CD4-positive, alpha-beta memory T cell (primary cell): Measurements from ENCODE around the gene ELMO1. TPM values are rescaled to one million over a fixed set of nuclear protein-coding genes. Genes with fewer than 3 reads are reported as not detected.
A peak's percentile ranks its signal among the peaks of the same experiment; 100 is the strongest.

ENCODE experiments used
- CTCF ChIA-PET: fragments of 350-600 bp; sonication (Branson Sonifier 250); formaldehyde crosslinking; loops from one replicate; lab custom pipeline; 2021; ENCODE audit warnings: inconsistent platforms; ENCODE audit not compliant: partially characterized antibody; lab: Charles Lee
- POLR2A ChIA-PET: fragments of 350-600 bp; sonication (Branson Sonifier 250); formaldehyde crosslinking; loops from one replicate; lab custom pipeline; 2021; ENCODE audit not compliant: partially characterized antibody; lab: Charles Lee
- DNase-seq, 5 donors: peaks; one replicate each; pipeline versions ENCODE4 v3.0.0 to v3.0.0-alpha.2; 2020 to 2022; ENCODE audit warnings: mixed read lengths in 1 of 5
- H3K27ac ChIP-seq: one replicate; pipeline ENCODE4 v1.7.0; 2013; ENCODE audit warnings: low read depth, low read length
- H3K27me3 ChIP-seq: 2 replicates; pipeline ENCODE4 v1.7.0; 2013; ENCODE audit warnings: mild to moderate bottlenecking, low read length, moderate library complexity; ENCODE audit not compliant: insufficient read depth
- H3K36me3 ChIP-seq: 2 replicates; pipeline ENCODE4 v1.7.0; 2013; ENCODE audit warnings: mild to moderate bottlenecking, low read length, moderate library complexity; ENCODE audit not compliant: insufficient read depth
- H3K4me1 ChIP-seq: 2 replicates; pipeline ENCODE4 v1.7.0; 2013; ENCODE audit warnings: mild to moderate bottlenecking, low read length, moderate library complexity; ENCODE audit not compliant: insufficient read depth
- H3K4me3 ChIP-seq, 2 donors: one replicate each; pipeline ENCODE4 v1.7.0; 2013; ENCODE audit warnings: low read length in 2 of 2, mild to moderate bottlenecking in 1 of 2
- H3K9me3 ChIP-seq, 2 donors: one replicate each; pipeline ENCODE4 v1.7.0; 2013; ENCODE audit warnings: low read length in 2 of 2, control low read depth in 1 of 2; ENCODE audit not compliant: control insufficient read depth in 1 of 2
- H3K27ac Mint-ChIP-seq, 7 donors: one replicate each; pipeline ENCODE4 v1.8.0; 2020 to 2021; ENCODE audit warnings: mixed read lengths in 7 of 7, mild to moderate bottlenecking in 6 of 7, inconsistent platforms in 3 of 7, moderate library complexity in 3 of 7
- H3K27me3 Mint-ChIP-seq, 2 donors: one replicate each; pipeline ENCODE4 v1.8.0; 2020 to 2021; ENCODE audit warnings: mixed read lengths in 2 of 2
- H3K36me3 Mint-ChIP-seq, 2 donors: one replicate each; pipeline ENCODE4 v1.8.0; 2020 to 2021; ENCODE audit warnings: mixed read lengths in 2 of 2, inconsistent platforms in 1 of 2, mild to moderate bottlenecking in 1 of 2
- H3K4me1 Mint-ChIP-seq, 4 donors: one replicate each; pipeline ENCODE4 v1.8.0; 2020 to 2021; ENCODE audit warnings: mixed read lengths in 4 of 4, mild to moderate bottlenecking in 1 of 4
- H3K4me3 Mint-ChIP-seq, 8 donors: one replicate each; pipeline ENCODE4 v1.8.0; 2020 to 2021; ENCODE audit warnings: mixed read lengths in 8 of 8, mild to moderate bottlenecking in 7 of 8, moderate library complexity in 6 of 8, inconsistent platforms in 3 of 8
- H3K9me3 Mint-ChIP-seq, 8 donors: one replicate each; pipeline ENCODE4 v1.8.0; 2020 to 2021; ENCODE audit warnings: mixed read lengths in 8 of 8, mild to moderate bottlenecking in 5 of 8, inconsistent platforms in 3 of 8, moderate library complexity in 1 of 8
- intact Hi-C: fragments of 100-400 bp; cut with micrococcal nuclease; formaldehyde crosslinking; loops from one replicate; pipeline ENCODE4 v1.15.1; 2023
- polyA plus RNA-seq, 2 donors: library from polyadenylated mRNA; unstranded; fragments of 300-500 nt; fragmentation: Illumina TruSeq; gene quantifications; one replicate each; pipeline ENCODE4 v1.2.3, GENCODE V29; 2021
- total RNA-seq, 2 experiments: library from RNA; stranded (reverse); gene quantifications; one replicate each; pipeline ENCODE4 v1.2.3, GENCODE V29; 2021

ELMO1 gene
- total and polyA plus RNA-seq, 4 experiments from 2014 or later = 45.1 to 131 (median 111) TPM

- Histone ChIP-seq H3K36me3 (no peaks in the 10 kb centered on the region), H3K4me1 (no peaks in the 10 kb centered on the region), H3K27me3 (no peaks in the 10 kb centered on the region), H3K9me3 (peaks cover 0 to 8% of the 10 kb centered on the region in 2 donors), H3K27ac (no peak overlapping the region), H3K4me3 (no peak overlapping the region)
- intact Hi-C loops = no loop called here
- Mint-ChIP-seq H3K9me3 (peaks cover 0 to 16% (median 8%) of the 10 kb centered on the region in 8 donors), H3K36me3 (no peaks in the 10 kb centered on the region), H3K4me1 (no peaks in the 10 kb centered on the region), H3K27me3 (no peaks in the 10 kb centered on the region), H3K27ac (no peak overlapping the region), H3K4me3 (no peak overlapping the region)
- CTCF ChIA-PET = interaction anchor here (0.9 to 2.1 kb wide), 8 partner anchors 8 to 292 kb away, joined by 3 to 9 read pairs (median 4); no protein-coding TSS in a partner anchor
- POLR2A ChIA-PET = no interaction called here
- no peak for DNase-seq
Measured at GRCh38 chr7:37491919-37492694, 43.4 kb upstream of the ELMO1 start.

GRCh38 chr7:37489703-37490102, 41.0 kb upstream of the ELMO1 start:
- Mint-ChIP-seq H3K36me3 (no peaks in the 10 kb centered on the region), H3K27me3 (peaks cover 1 to 5% of the 10 kb centered on the region in 2 donors), H3K4me1 (no peaks in the 10 kb centered on the region), H3K4me3 (no peak overlapping the region), H3K27ac (no peak overlapping the region), H3K9me3 (peaks cover 0 to 18% (median 11%) of the 10 kb centered on the region in 8 donors)
- DNase-seq = no peak
- Histone ChIP-seq H3K9me3 (peaks cover 0 to 8% of the 10 kb centered on the region in 2 donors), H3K36me3 (no peaks in the 10 kb centered on the region), H3K27me3 (no peaks in the 10 kb centered on the region), H3K27ac (no peak overlapping the region), H3K4me3 (no peak overlapping the region), H3K4me1 (no peaks in the 10 kb centered on the region)
- ChIA-PET POLR2A (no interaction called here), CTCF (interaction anchor here (1.0 to 1.4 kb wide), 3 partner anchors 9 to 17 kb away, joined by 3 to 4 read pairs (median 3); no protein-coding TSS in a partner anchor)
- intact Hi-C loops = no loop called here

- H3K4me3 ChIP-seq = no peak overlapping the region
- Mint-ChIP-seq H3K27ac (peak overlapping the region in 1 of 7 donors; percentile 66), H3K36me3 (no peaks in the 10 kb centered on the region), H3K4me1 (no peaks in the 10 kb centered on the region), H3K9me3 (peaks cover 0 to 18% (median 11%) of the 10 kb centered on the region in 8 donors), H3K4me3 (no peak overlapping the region), H3K27me3 (peaks cover 1 to 5% of the 10 kb centered on the region in 2 donors)
- no peak overlapping the region for H3K27ac ChIP-seq
- DNase-seq = no peak
- H3K27me3 ChIP-seq = no peaks in the 10 kb centered on the region
- H3K9me3 ChIP-seq = peaks cover 0 to 8% of the 10 kb centered on the region in 2 donors
- no peaks in the 10 kb centered on the region for H3K4me1 ChIP-seq
- POLR2A ChIA-PET = no interaction called here
- H3K36me3 ChIP-seq = no peaks in the 10 kb centered on the region
- CTCF ChIA-PET = interaction anchor here (1.4 to 1.6 kb wide), 2 partner anchors 8 to 10 kb away, joined by 3 to 4 read pairs; no protein-coding TSS in a partner anchor
- intact Hi-C loops = no loop called here
Measured at GRCh38 chr7:37488163-37488764, 39.6 kb upstream of the ELMO1 start.

GRCh38 chr7:37484426-37485073, 35.9 kb upstream of the ELMO1 start:
- Mint-ChIP-seq H3K27ac (no peak overlapping the region), H3K4me3 (no peak overlapping the region), H3K27me3 (peaks cover 6 to 18% of the 10 kb centered on the region in 2 donors), H3K36me3 (peaks cover 0 to 3% of the 10 kb centered on the region in 2 donors), H3K4me1 (no peaks in the 10 kb centered on the region), H3K9me3 (peaks cover 0 to 16% (median 12%) of the 10 kb centered on the region in 8 donors)
- Histone ChIP-seq H3K27ac (no peak overlapping the region), H3K27me3 (no peaks in the 10 kb centered on the region), H3K4me3 (no peak overlapping the region), H3K36me3 (no peaks in the 10 kb centered on the region), H3K4me1 (no peaks in the 10 kb centered on the region), H3K9me3 (peaks cover 0 to 8% of the 10 kb centered on the region in 2 donors)
- ChIA-PET POLR2A (interaction anchor here (1.2 kb wide), 1 partner anchor 36 kb away, joined by 4 read pairs; the partner anchor contains the start of gene ELMO1), CTCF (interaction anchor here (1.1 kb wide), 1 partner anchor 10 kb away, joined by 5 read pairs; no protein-coding TSS in a partner anchor)
- DNase-seq = no peak
- intact Hi-C loops = no loop called here

- Mint-ChIP-seq H3K4me1 (no peaks in the 10 kb centered on the region), H3K27me3 (peaks cover 6 to 19% of the 10 kb centered on the region in 2 donors), H3K27ac (no peak overlapping the region), H3K9me3 (peaks cover 0 to 19% (median 13%) of the 10 kb centered on the region in 8 donors), H3K4me3 (no peak overlapping the region), H3K36me3 (peaks cover 0 to 3% of the 10 kb centered on the region in 2 donors)
- no peak for DNase-seq
- ChIA-PET CTCF (interaction anchor here (1.2 kb wide), 1 partner anchor 23 kb away, joined by 3 read pairs; no protein-coding TSS in a partner anchor), POLR2A (interaction anchor here (1.2 kb wide), 1 partner anchor 35 kb away, joined by 4 read pairs; the partner anchor contains the start of gene ELMO1)
- Histone ChIP-seq H3K27ac (no peak overlapping the region), H3K27me3 (no peaks in the 10 kb centered on the region), H3K4me1 (no peaks in the 10 kb centered on the region), H3K36me3 (no peaks in the 10 kb centered on the region), H3K9me3 (peaks cover 0 to 8% of the 10 kb centered on the region in 2 donors), H3K4me3 (no peak overlapping the region)
- intact Hi-C loops = no loop called here
Measured at GRCh38 chr7:37483627-37484026, 35.0 kb upstream of the ELMO1 start.

- CTCF ChIA-PET = interaction anchor here (1.2 kb wide), 2 partner anchors 9 to 24 kb away, joined by 3 read pairs; no protein-coding TSS in a partner anchor
- no peak overlapping the region for H3K4me3 Mint-ChIP-seq
Measured at GRCh38 chr7:37482953-37483352, 34.3 kb upstream of the ELMO1 start.

More at GRCh38 chr7:37482953-37483352, 34.3 kb upstream of the ELMO1 start:
- H3K27me3 ChIP-seq = no peaks in the 10 kb centered on the region
- no peaks in the 10 kb centered on the region for H3K36me3 ChIP-seq
- intact Hi-C loops = no loop called here
- DNase-seq = no peak
- no peak overlapping the region for H3K27ac ChIP-seq
- peaks cover 0 to 13% (median 8%) of the 10 kb centered on the region in 8 donors for H3K9me3 Mint-ChIP-seq
- POLR2A ChIA-PET = no interaction called here
- H3K4me1 Mint-ChIP-seq = no peaks in the 10 kb centered on the region
- H3K27me3 Mint-ChIP-seq = peaks cover 6 to 19% of the 10 kb centered on the region in 2 donors
- no peak overlapping the region for H3K27ac Mint-ChIP-seq
- H3K9me3 ChIP-seq = peaks cover 0 to 4% of the 10 kb centered on the region in 2 donors
- H3K4me3 ChIP-seq = no peak overlapping the region
- H3K36me3 Mint-ChIP-seq = peaks cover 0 to 3% of the 10 kb centered on the region in 2 donors
- no peaks in the 10 kb centered on the region for H3K4me1 ChIP-seq
